Measurements from ENCODE around the gene CYP19A1.

CYP19A1 gene

DNA sequence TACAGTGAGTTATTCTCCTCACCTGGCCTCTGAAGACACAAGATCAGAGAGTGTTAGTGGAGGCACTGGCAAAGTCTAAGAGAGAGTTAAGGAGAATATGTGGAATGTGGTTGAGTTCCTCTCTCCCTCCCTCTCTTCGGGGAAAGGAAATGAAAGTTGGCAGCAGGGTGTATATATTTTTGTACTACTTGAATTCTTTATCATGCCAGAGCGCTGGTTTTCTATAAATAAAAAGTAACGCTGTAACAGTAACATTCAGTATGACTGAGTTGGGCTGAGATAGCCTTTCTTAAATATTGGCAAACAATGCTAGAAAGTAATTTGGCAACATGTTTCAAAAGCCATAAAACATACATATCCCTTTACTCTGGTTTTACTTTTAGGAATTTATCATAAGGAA is 166.2 kb downstream of the CYP19A1 start:
- DNase-seq, result no peak

DNA sequence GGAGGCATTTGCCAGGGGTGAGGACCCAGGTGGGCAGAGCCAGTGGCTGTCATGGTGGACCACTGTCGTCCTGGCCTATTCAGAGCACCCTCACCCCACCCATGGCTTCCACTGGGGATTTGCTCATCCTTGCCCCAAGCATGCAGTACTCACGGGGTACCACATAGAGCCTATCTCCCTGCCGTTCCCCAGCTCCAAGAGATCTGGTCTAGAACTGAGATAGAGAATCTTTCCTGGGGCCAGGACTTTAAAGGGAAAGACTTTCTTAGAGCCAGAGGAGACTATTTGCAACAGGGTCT is 166.8 kb downstream of the CYP19A1 start:
- no peak for DNase-seq

DNA sequence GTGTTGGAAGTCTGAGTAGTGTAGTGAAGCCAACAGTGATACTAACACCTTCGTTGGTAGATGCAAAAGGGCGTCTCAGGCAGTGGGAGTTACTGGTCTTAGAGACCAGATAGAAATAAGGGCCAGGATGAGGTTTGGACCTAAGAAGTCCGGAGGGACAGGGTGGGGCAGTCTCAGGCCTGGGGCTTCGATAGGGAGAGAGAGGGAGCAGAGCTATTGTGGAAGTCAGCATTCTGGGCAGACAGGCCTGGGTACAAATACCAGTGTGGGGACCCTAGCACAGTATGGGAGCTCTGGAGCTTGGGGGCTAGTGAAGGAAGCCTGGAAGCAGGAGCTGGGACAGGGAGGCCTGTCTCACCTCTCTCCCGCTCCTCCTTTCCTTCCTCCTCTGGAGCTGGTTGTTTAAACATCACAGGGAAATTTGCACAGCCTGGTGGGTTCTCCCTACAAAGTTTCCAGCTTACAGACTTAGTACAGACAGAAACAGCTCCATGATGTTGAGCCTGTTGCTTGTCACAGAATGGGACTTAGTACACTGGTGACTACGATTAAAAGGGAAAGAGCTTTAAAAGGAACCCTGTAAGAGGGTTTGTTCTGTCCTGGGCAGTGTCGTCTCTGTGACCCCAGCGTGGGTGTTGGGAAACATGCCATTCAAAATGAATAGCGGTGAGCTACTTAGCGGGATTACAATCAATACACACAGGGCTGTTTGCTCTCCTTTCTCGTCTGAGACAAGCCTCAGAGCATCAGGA is 167.3 kb downstream of the CYP19A1 start:
- no peak for DNase-seq

DNA sequence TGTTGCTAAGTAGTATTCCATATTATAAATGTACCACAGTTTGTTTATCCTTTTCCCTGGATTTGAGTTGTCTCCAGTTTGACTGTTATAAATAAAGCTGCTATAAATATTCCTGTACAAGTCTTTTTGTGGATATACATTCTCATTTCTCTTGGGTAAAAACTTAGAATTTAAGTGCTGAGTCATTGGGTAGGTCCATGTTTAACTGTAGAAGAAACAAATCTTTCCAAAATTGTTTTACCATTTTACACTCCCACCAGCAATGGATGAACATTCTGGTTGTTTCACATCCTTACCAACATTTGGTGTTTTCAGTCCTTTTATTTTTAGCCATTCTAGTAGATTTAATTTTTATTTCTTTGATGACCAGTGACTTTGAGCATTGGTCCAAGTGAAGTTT is 169.7 kb downstream of the CYP19A1 start:
- DNase-seq, result no peak

DNA sequence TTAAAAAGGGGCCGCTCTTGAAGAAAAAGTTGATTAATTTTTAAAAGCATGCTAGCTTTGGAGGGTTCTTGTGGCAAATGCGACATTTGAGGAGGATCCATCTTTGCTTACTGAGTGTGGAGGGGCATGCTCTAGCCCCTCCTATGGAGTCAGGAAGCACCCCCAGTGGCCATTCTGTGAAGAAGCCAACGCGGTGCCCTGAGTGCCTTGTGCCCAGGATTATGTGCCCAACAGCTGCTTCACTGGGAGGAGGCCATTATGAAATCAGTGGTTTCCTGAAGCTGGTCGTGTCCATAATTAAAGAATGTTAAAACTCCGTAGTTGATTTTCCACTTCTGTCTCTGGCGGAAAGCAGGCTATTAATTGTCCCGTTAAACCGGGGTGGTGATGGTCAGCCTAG is 174.6 kb downstream of the CYP19A1 start:
- no peak for DNase-seq

DNA sequence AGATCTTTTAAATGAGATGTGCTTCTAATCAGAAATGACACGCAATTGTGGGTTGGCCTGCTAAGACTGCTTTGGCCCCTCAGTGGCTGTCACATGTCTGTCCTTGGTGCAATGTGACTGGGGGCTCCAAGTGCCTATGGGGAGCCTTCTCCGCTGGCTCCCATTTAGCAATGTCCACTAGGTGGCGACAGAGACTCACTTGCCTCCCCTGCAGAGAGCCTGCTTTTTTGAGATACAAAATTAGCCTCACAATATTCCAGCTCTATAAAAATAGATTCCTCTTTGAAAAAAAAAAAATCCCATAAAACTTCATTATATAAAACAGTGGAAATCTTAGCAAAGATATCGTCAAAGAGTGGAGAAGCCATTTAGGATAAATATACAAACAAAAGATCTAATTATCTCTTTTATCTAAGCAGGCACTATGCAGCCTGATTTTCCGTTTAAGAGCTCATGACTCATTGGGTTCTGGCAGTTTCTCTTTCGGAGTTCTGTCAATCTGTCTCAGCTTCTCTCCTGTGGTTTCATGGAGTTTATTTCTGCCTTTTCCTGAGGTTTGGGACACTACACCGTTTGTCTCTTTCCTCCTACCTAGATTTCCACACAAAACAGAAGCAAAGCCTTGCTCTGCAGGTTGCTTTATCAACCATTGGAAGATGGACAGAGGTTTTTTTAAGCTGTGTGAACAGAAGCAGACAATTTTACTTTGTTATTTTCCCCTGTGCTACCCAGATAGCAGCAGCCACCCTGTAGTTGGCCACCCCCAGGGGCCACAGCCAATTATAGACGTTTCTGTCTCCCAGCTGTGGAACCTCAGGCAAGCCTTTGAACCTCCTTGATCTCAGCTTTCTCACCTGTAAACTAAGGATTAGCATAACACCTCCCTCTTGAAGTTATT is 175.3 kb downstream of the CYP19A1 start:
- peak; percentile 46 to 70 for DNase-seq

DNA sequence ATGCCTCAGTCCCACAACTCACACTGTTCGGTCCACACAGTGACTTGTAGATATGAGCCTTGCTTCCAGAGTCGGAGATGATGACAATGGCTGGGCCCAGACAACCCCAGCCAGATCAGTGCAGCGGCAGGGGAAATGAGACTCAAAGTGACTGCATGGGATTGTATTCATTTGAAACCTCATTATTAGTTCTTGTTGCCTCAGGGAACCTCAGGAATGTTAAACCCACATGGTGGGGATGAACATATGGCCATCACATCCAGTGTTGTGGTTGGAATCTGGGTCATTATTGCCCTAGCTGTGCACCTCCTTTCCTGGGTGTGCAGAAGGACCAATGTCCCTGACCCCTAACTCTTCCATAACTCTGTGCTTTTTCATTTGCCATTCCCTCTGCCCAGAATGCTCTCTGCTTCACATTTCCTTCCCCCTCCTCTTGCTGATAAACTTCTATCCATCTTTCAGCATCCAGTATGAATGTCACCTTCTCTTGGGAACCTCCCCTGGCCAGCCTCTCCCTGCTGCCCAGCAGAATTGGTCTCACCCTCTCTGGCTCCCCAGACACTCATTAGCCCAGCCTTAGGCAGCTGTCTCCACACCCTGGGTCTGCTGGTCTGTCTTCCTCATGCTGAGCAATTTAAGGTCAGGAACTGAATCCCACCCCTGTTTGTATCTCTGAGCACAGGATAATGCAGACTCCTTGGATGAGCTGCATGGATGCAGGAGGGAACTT is 176.7 kb downstream of the CYP19A1 start:
- no peak for DNase-seq

DNA sequence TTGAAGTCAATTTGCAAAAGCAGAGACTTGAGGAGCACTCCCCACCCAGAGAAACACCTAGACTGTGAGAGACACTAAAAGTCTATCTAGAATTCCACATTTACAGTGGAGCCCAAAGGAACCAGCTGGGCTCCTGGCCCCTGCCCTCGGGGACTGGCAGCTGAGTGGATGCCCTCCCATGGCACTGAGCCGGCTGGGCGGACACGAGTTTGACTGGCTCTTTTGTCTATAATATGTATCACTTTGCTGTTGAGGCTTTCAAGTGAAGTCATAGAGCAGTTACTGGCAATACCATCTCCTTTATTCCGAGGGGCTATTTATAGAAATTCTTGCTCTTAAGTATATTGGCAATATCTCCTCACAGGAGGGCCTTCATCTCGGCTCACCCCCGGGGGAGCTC is 177.9 kb downstream of the CYP19A1 start:
- DNase-seq, result no peak
